GM12878 (cell line): Measurements from ENCODE around the gene PDE6D. TPM values are rescaled to one million over a fixed set of nuclear protein-coding genes. Genes with fewer than 3 reads are reported as not detected.
A peak's percentile ranks its signal among the peaks of the same experiment; 100 is the strongest.

Experiments used
- BMI1 ChIP-seq: fragments of 450-650 bp; IDR thresholded peaks from 2 replicates; pipeline ENCODE4 v1.6.1; 2016; ENCODE audit warnings: mild to moderate bottlenecking, moderate library complexity, borderline replicate concordance
- BRCA1 ChIP-seq: IDR thresholded peaks from 2 replicates; pipeline ENCODE4 v1.6.1; 2011; ENCODE audit warnings: low read depth, low read length, improper control_type of control experiment
- EP300 ChIP-seq, 2 experiments: fragments of 150-350 bp in 1 of 2; IDR thresholded peaks; 2 replicates each; pipeline ENCODE4 v1.6.1; 2011 to 2012; ENCODE audit warnings: low read depth in 2 of 2, low read length in 2 of 2, borderline replicate concordance in 1 of 2, improper control_type of control experiment in 1 of 2, inconsistent platforms in 1 of 2; ENCODE audit not compliant: control insufficient read depth in 1 of 2
- EZH2 ChIP-seq: IDR thresholded peaks from 2 replicates; pipeline ENCODE4 v1.6.1; 2012; ENCODE audit warnings: low read depth, mild to moderate bottlenecking, control low read depth, inconsistent platforms, low read length, borderline replicate concordance; ENCODE audit not compliant: control insufficient read depth
- GABPA ChIP-seq: IDR thresholded peaks from 2 replicates; pipeline ENCODE4 v1.6.1; 2014; ENCODE audit warnings: antibody characterized with exemption, low read depth, mild to moderate bottlenecking, inconsistent platforms
- IRF4 ChIP-seq: IDR thresholded peaks from 2 replicates; pipeline ENCODE4 v1.6.1; 2011; ENCODE audit warnings: low read depth, low read length
- MAX ChIP-seq: IDR thresholded peaks from 2 replicates; pipeline ENCODE4 v1.6.1; 2012; ENCODE audit warnings: low read depth, low read length, improper control_type of control experiment
- NBN ChIP-seq: fragments of 450-650 bp; IDR thresholded peaks from 2 replicates; pipeline ENCODE4 v1.6.1; 2016
- PML ChIP-seq: IDR thresholded peaks from 2 replicates; pipeline ENCODE4 v1.6.1; 2012; ENCODE audit warnings: low read length, inconsistent platforms
- POLR2A ChIP-seq: IDR thresholded peaks from 2 replicates; pipeline ENCODE4 v1.6.1; 2011; ENCODE audit warnings: low read depth, mild to moderate bottlenecking, low read length
- RAD21 ChIP-seq: IDR thresholded peaks from 2 replicates; pipeline ENCODE4 v1.6.1; 2011; ENCODE audit warnings: mild to moderate bottlenecking, low read depth, low read length, moderate library complexity; ENCODE audit not compliant: insufficient read depth
- RUNX3 ChIP-seq: IDR thresholded peaks from 2 replicates; pipeline ENCODE4 v1.6.1; 2012; ENCODE audit warnings: low read length, inconsistent platforms
- SMC3 ChIP-seq: IDR thresholded peaks from 2 replicates; pipeline ENCODE4 v1.6.1; 2011; ENCODE audit warnings: low read length, improper control_type of control experiment, borderline replicate concordance
- TCF3 ChIP-seq: IDR thresholded peaks from 2 replicates; pipeline ENCODE4 v1.6.1; 2012; ENCODE audit warnings: low read depth, mild to moderate bottlenecking, low read length, borderline replicate concordance; ENCODE audit not compliant: insufficient read depth
- TCF7 ChIP-seq: IDR thresholded peaks from 2 replicates; pipeline ENCODE4 v1.6.1; 2014; ENCODE audit warnings: antibody characterized with exemption, borderline replicate concordance
- ZNF207 ChIP-seq: fragments of 450-650 bp; IDR thresholded peaks from 2 replicates; pipeline ENCODE4 v1.6.1; 2014; ENCODE audit warnings: antibody characterized with exemption, mild to moderate bottlenecking, borderline replicate concordance
- ZNF24 ChIP-seq: fragments of 450-650 bp; IDR thresholded peaks from 2 replicates; pipeline ENCODE4 v1.6.1; 2017; ENCODE audit warnings: antibody characterized with exemption, mild to moderate bottlenecking
- polyA plus RNA-seq, 11 experiments: library from polyadenylated mRNA; depleted of rRNA in 4 of 11; unstranded in 6 of 11; stranded (reverse) in 5 of 11; fragments of >200 nt; fragmentation: Nextera tagmentation in 4 of 11; fragmentation: Illumina TruSeq in 1 of 11; extraction: Ambion mirVana in 4 of 11; extraction: Trizol in 1 of 11; gene quantifications; 1 replicate in 1 of 11; 2 replicates in 10 of 11; pipeline versions ENCODE4 v1.2.1 to v1.2.3, GENCODE V29; 2011 to 2016; ENCODE audit warnings: inconsistent platforms in 2 of 11, missing spikeins in 2 of 11, low read depth in 1 of 11
- total RNA-seq, 4 experiments: library from RNA; depleted of rRNA in 3 of 4; stranded (reverse); fragments of >200 nt in 3 of 4; fragmentation: Illumina TruSeq in 1 of 4; extraction: Trizol in 1 of 4; gene quantifications; 2 replicates each; pipeline versions ENCODE4 v1.2.1 to v1.2.3, GENCODE V29; 2013 to 2021
- TF ChIP-seq, protein P1 (sequence below), 3 experiments: IDR thresholded peaks in 2 of 3; conservative IDR thresholded peaks in 1 of 3; 2 replicates each; pipeline ENCODE4 v1.5.1; 2011; ENCODE audit warnings: low read depth in 3 of 3, low read length in 3 of 3, mild to moderate bottlenecking in 3 of 3, control low read depth in 2 of 3, moderate library complexity in 2 of 3, inconsistent platforms in 1 of 3, mixed read lengths in 1 of 3; ENCODE audit not compliant: control insufficient read depth in 2 of 3, insufficient read depth in 1 of 3; ENCODE audit errors: extremely low read depth in 1 of 3
- TF ChIP-seq, protein P2 (sequence below): IDR thresholded peaks from 2 replicates; pipeline ENCODE4 v1.6.1; 2012; ENCODE audit warnings: low read depth, low read length, improper control_type of control experiment
- TF ChIP-seq, protein P3 (sequence below): IDR thresholded peaks from 2 replicates; pipeline ENCODE4 v1.6.1; 2012; ENCODE audit warnings: low read length, inconsistent platforms
- TF ChIP-seq, protein P4 (sequence below): fragments of 150-350 bp; IDR thresholded peaks from 2 replicates; pipeline ENCODE4 v1.6.1; 2014; ENCODE audit warnings: mild to moderate bottlenecking, low read depth, low read length

PDE6D gene
- total and polyA plus RNA-seq, 10 of the 15 experiments (the other 5 are each of a cell fraction or from before 2014, with no cell fraction given), result 8.2 to 69.4 (median 56.2) TPM

- TF ChIP-seq, protein P1, sequence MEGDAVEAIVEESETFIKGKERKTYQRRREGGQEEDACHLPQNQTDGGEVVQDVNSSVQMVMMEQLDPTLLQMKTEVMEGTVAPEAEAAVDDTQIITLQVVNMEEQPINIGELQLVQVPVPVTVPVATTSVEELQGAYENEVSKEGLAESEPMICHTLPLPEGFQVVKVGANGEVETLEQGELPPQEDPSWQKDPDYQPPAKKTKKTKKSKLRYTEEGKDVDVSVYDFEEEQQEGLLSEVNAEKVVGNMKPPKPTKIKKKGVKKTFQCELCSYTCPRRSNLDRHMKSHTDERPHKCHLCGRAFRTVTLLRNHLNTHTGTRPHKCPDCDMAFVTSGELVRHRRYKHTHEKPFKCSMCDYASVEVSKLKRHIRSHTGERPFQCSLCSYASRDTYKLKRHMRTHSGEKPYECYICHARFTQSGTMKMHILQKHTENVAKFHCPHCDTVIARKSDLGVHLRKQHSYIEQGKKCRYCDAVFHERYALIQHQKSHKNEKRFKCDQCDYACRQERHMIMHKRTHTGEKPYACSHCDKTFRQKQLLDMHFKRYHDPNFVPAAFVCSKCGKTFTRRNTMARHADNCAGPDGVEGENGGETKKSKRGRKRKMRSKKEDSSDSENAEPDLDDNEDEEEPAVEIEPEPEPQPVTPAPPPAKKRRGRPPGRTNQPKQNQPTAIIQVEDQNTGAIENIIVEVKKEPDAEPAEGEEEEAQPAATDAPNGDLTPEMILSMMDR (IDR thresholded peaks at IDR 0.05 in 2 of 3, conservative IDR thresholded peaks at IDR 0.05 in 1 of 3; ENCODE audit: control insufficient read depth in 2 of 3, extremely low read depth in 1 of 3, insufficient read depth in 1 of 3, low read depth in 3 of 3, low read length in 3 of 3), result peak; percentile 70 to 92 (median 76); a peak in 4 of 6 replicates
- TF ChIP-seq EZH2 (no peak), ZNF24 (peak; percentile 64; the same call in 1 of the 2 replicates), TCF7 (no peak), BMI1 (no peak), POLR2A (no peak), NBN (0 out of 2 replicates have a peak, but pooled peaks have one; percentile 5), MAX (peak; percentile 99), SMC3 (peak; percentile 16; the same call in 1 of the 2 replicates), EP300 (IDR thresholded peaks at IDR 0.05; ENCODE audit: borderline replicate concordance in 1 of 2, control insufficient read depth in 1 of 2, low read depth in 2 of 2, low read length in 2 of 2) (no peak), RUNX3 (no peak), BRCA1 (no peak), IRF4 (no peak), TCF3 (peak; percentile 59; the same call in 1 of the 2 replicates), RAD21 (peak; percentile 45; the same call in 1 of the 2 replicates), PML (no peak), GABPA (no peak), ZNF207 (0 out of 2 replicates have a peak, but pooled peaks have one; percentile 20)
- TF ChIP-seq, protein P2, sequence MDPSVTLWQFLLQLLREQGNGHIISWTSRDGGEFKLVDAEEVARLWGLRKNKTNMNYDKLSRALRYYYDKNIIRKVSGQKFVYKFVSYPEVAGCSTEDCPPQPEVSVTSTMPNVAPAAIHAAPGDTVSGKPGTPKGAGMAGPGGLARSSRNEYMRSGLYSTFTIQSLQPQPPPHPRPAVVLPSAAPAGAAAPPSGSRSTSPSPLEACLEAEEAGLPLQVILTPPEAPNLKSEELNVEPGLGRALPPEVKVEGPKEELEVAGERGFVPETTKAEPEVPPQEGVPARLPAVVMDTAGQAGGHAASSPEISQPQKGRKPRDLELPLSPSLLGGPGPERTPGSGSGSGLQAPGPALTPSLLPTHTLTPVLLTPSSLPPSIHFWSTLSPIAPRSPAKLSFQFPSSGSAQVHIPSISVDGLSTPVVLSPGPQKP, result no peak
- TF ChIP-seq, protein P3, sequence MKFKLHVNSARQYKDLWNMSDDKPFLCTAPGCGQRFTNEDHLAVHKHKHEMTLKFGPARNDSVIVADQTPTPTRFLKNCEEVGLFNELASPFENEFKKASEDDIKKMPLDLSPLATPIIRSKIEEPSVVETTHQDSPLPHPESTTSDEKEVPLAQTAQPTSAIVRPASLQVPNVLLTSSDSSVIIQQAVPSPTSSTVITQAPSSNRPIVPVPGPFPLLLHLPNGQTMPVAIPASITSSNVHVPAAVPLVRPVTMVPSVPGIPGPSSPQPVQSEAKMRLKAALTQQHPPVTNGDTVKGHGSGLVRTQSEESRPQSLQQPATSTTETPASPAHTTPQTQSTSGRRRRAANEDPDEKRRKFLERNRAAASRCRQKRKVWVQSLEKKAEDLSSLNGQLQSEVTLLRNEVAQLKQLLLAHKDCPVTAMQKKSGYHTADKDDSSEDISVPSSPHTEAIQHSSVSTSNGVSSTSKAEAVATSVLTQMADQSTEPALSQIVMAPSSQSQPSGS, result no peak
- TF ChIP-seq, protein P4, sequence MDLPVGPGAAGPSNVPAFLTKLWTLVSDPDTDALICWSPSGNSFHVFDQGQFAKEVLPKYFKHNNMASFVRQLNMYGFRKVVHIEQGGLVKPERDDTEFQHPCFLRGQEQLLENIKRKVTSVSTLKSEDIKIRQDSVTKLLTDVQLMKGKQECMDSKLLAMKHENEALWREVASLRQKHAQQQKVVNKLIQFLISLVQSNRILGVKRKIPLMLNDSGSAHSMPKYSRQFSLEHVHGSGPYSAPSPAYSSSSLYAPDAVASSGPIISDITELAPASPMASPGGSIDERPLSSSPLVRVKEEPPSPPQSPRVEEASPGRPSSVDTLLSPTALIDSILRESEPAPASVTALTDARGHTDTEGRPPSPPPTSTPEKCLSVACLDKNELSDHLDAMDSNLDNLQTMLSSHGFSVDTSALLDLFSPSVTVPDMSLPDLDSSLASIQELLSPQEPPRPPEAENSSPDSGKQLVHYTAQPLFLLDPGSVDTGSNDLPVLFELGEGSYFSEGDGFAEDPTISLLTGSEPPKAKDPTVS, result no peak
Observed at GRCh38 chr2:231709981-231710798, 70.9 kb downstream of the PDE6D start (continued).
